ENCODE results near the gene GRIA1. TPM values are rescaled to one million over a fixed set of nuclear protein-coding genes. Genes with fewer than 3 reads are reported as not detected.
A peak's percentile ranks its signal among the peaks of the same experiment; 100 is the strongest.

Gene GRIA1
- total and polyA plus RNA-seq, 2 of the 13 experiments (the other 11 are each of a cell fraction or from before 2014, with no cell fraction given), result not detected

DNA sequence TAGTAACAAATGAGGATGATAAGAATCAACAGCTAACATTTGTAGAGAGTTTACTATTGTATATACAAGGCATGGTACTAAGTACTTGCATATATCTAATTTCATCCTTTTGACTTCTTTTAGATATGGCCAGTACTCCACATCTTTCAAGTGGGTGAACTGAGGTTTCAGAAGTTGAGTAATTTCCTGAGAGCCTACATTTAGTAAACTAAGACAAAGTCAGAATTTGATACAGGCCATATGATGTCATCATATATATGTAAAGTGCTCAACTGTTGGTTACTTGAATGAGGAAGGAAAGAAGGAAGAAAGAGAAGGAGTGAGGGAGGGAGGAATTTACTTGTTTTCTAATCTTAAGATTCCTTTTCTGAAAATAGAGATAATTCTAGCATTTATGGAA is 52.8 kb downstream of the GRIA1 start:
- no peaks in the 10 kb centered on the region for H3K9me3 ChIP-seq (ENCODE audit: low read length)
- ATAC-seq (no peak), DNase-seq (ENCODE audit: low spot score) (no peak), FAIRE-seq (no peak)
- no peaks in the 10 kb centered on the region for H3K27me3 ChIP-seq (ENCODE audit: control insufficient read depth in 1 of 2, insufficient read depth in 2 of 2, low read length in 2 of 2)
- ChIA-PET CTCF (ENCODE audit: low intra/inter-chr PET ratio, low total read pairs) (no interaction called here), POLR2A (no interaction called here)
- peak; percentile 81 for TF ChIP-seq ATF7 (IDR thresholded peaks at IDR 0.05)
- TF ChIP-seq ATF7 (CRISPR knock-in tag; IDR thresholded peaks at IDR 0.05), result no peak
- TF ChIP-seq ZNF782 (CRISPR knock-in tag; IDR thresholded peaks at IDR 0.05; ENCODE audit: borderline replicate concordance), result no peak
- no peak for TF ChIP-seq ZNF614 (CRISPR knock-in tag; IDR thresholded peaks at IDR 0.05; ENCODE audit: borderline replicate concordance)
- no peak for TF ChIP-seq ZFX (CRISPR knock-in tag; IDR thresholded peaks at IDR 0.05; ENCODE audit: low read depth)
- no peak for TF ChIP-seq ZNF709 (CRISPR knock-in tag; IDR thresholded peaks at IDR 0.05)
- H3K4me1 ChIP-seq (ENCODE audit: insufficient read depth, low read length), result no peaks in the 10 kb centered on the region
- H3K4me3 ChIP-seq (replicated peaks in 1 of 3; ENCODE audit: insufficient read depth in 1 of 3, low read depth in 2 of 3, low read length in 3 of 3), result no peak overlapping the region
- H4K20me1 ChIP-seq (ENCODE audit: insufficient read depth, low read length), result no peaks in the 10 kb centered on the region
- BruUV-seq (replicated peaks), result no TSS peak
- no peak overlapping the region for H3K27ac ChIP-seq (ENCODE audit: extremely low read length, insufficient read depth, low read length)
- H2AFZ ChIP-seq (ENCODE audit: low read length), result no peak overlapping the region
- H3K36me3 ChIP-seq (replicated peaks in 1 of 2; ENCODE audit: control insufficient read depth in 1 of 2, insufficient read depth in 2 of 2, low read length in 2 of 2), result no peaks in the 10 kb centered on the region
- H3K79me2 ChIP-seq (ENCODE audit: insufficient read depth, low read length), result no peaks in the 10 kb centered on the region
- no peak overlapping the region for H3K4me2 ChIP-seq (ENCODE audit: low read depth, low read length)
- in situ Hi-C loops (cut with HindIII; ENCODE audit: extremely low pct_ligation_motif_present, low pct_unique_long_range_greater_than_20kb) (no loop called here), intact Hi-C loops (cut with micrococcal nuclease; ENCODE audit: unreplicated experiment) (no loop called here)
- H3K9ac ChIP-seq (ENCODE audit: insufficient read depth, low read depth, low read length), result no peak overlapping the region

DNA sequence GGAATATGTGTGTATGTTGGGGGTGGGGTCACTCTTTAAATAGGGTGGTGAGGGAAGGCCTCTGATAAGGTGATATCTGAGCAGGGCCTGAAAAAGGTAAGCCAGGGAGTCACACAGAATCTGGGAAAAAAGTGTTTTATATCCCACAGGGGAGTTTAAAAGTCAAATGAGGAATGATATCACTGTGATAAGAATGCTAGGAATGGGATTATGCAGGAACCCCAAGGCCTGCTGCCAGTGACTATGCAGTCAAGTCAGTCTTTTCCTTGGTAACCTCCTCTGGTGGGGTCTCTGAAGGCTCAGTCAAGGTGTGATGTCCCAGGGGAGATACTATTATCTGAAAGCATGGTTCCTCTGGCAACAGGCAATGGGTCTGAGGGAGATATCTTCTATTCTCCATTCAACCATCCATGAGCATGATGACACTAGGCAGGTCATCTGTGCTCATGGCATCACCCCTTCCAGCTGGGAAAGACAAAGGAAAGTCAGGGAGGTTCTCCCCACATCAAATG is 53.5 kb downstream of the GRIA1 start:
- CTCF ChIA-PET (ENCODE audit: low intra/inter-chr PET ratio, low total read pairs), result no interaction called here
- in situ Hi-C loops (cut with HindIII; ENCODE audit: extremely low pct_ligation_motif_present, low pct_unique_long_range_greater_than_20kb), result no loop called here
- Histone ChIP-seq H3K27me3 (ENCODE audit: control insufficient read depth in 1 of 2, insufficient read depth in 2 of 2, low read length in 2 of 2) (no peaks in the 10 kb centered on the region), H3K9me3 (ENCODE audit: low read length) (no peaks in the 10 kb centered on the region), H3K4me3 (replicated peaks in 1 of 3; ENCODE audit: insufficient read depth in 1 of 3, low read depth in 2 of 3, low read length in 3 of 3) (no peak overlapping the region), H3K36me3 (replicated peaks in 1 of 2; ENCODE audit: control insufficient read depth in 1 of 2, insufficient read depth in 2 of 2, low read length in 2 of 2) (no peaks in the 10 kb centered on the region), H3K79me2 (ENCODE audit: insufficient read depth, low read length) (no peaks in the 10 kb centered on the region), H3K27ac (ENCODE audit: extremely low read length, insufficient read depth, low read length) (no peak overlapping the region), H3K4me1 (ENCODE audit: insufficient read depth, low read length) (no peaks in the 10 kb centered on the region), H2AFZ (ENCODE audit: low read length) (no peak overlapping the region), H3K9ac (ENCODE audit: insufficient read depth, low read depth, low read length) (no peak overlapping the region), H3K4me2 (ENCODE audit: low read depth, low read length) (no peak overlapping the region), H4K20me1 (ENCODE audit: insufficient read depth, low read length) (no peaks in the 10 kb centered on the region)
- DNase-seq (ENCODE audit: low spot score) (no peak), FAIRE-seq (no peak), ATAC-seq (no peak)
- BruUV-seq (replicated peaks), result no TSS peak
- POLR2A ChIA-PET, result no interaction called here
- TF ChIP-seq SNAI1 (CRISPR knock-in tag; IDR thresholded peaks at IDR 0.05; ENCODE audit: borderline replicate concordance) (no peak), ZBTB20 (CRISPR knock-in tag; IDR thresholded peaks at IDR 0.05; ENCODE audit: borderline replicate concordance, low read depth) (no peak), NFRKB (IDR thresholded peaks at IDR 0.05) (no peak), ZFP41 (CRISPR knock-in tag; IDR thresholded peaks at IDR 0.05; ENCODE audit: borderline replicate concordance) (no peak), NFATC3 (CRISPR knock-in tag; IDR thresholded peaks at IDR 0.05) (no peak), ZNF451 (CRISPR knock-in tag; IDR thresholded peaks at IDR 0.05) (no peak), ZNF333 (CRISPR knock-in tag; IDR thresholded peaks at IDR 0.05; ENCODE audit: borderline replicate concordance) (no peak), ZNF766 (CRISPR knock-in tag; IDR thresholded peaks at IDR 0.05; ENCODE audit: borderline replicate concordance) (no peak), SSRP1 (CRISPR knock-in tag; IDR thresholded peaks at IDR 0.05) (no peak), STAG1 (CRISPR knock-in tag; IDR thresholded peaks at IDR 0.05) (no peak)
- TF ChIP-seq, protein P1, sequence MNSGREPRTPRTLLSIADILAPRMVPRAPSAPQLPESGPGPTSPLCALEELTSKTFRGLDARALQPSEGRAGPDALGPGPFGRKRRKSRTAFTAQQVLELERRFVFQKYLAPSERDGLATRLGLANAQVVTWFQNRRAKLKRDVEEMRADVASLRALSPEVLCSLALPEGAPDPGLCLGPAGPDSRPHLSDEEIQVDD (CRISPR knock-in tag; IDR thresholded peaks at IDR 0.05; ENCODE audit: borderline replicate concordance), result no peak
- TF ChIP-seq, protein P2, sequence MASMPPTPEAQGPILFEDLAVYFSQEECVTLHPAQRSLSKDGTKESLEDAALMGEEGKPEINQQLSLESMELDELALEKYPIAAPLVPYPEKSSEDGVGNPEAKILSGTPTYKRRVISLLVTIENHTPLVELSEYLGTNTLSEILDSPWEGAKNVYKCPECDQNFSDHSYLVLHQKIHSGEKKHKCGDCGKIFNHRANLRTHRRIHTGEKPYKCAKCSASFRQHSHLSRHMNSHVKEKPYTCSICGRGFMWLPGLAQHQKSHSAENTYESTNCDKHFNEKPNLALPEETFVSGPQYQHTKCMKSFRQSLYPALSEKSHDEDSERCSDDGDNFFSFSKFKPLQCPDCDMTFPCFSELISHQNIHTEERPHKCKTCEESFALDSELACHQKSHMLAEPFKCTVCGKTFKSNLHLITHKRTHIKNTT (CRISPR knock-in tag; IDR thresholded peaks at IDR 0.05), result no peak
- TF ChIP-seq, protein P3, sequence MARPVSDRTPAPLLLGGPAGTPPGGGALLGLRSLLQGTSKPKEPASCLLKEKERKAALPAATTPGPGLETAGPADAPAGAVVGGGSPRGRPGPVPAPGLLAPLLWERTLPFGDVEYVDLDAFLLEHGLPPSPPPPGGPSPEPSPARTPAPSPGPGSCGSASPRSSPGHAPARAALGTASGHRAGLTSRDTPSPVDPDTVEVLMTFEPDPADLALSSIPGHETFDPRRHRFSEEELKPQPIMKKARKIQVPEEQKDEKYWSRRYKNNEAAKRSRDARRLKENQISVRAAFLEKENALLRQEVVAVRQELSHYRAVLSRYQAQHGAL (CRISPR knock-in tag; IDR thresholded peaks at IDR 0.05; ENCODE audit: not compliant biosample characterization), result no peak
- intact Hi-C loops (cut with micrococcal nuclease; ENCODE audit: unreplicated experiment), result no loop called here
